Hippocampal formation (tissue), 2 donors: ENCODE measurements around the gene KNDC1.

ENCODE experiments used
- DNase-seq, 2 donors: peaks; one replicate each; lab custom pipeline; 2025; lab: John Stamatoyannopoulos, UW

KNDC1 gene

DNA sequence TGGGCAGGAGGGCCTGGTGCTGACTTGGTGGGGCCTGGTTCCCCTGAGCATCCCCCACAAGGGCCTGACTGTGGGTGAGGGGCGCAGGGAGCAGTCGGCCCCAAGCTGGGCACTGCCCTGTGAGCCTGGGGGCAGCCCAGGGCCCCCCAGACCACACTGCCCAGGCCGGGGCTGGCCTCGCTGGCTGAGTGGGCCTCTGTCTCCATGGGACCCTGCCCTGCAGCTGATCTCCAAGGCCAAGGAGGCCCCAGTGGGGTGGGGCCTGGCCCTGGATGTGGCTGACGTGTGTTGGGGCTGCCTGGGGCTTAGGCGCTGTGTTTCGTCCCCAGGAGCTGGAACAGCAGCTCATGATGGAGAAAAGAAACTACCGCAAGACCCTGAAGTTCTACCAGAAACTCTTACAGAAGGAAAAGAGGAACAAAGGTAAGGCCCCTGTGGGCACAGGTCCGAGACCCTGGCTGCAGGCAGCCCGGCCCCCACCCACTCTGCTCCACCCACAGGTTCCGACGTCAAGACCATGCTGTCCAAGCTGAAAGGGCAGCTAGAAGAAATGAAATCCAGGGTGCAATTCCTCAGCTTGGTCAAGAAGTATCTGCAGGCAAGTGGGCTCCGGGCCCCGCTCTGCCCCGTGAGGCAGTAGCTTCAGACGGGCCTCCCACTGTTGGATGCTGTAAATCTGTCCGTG, 46.5 kb downstream of the KNDC1 start:
- no peak for DNase-seq

DNA sequence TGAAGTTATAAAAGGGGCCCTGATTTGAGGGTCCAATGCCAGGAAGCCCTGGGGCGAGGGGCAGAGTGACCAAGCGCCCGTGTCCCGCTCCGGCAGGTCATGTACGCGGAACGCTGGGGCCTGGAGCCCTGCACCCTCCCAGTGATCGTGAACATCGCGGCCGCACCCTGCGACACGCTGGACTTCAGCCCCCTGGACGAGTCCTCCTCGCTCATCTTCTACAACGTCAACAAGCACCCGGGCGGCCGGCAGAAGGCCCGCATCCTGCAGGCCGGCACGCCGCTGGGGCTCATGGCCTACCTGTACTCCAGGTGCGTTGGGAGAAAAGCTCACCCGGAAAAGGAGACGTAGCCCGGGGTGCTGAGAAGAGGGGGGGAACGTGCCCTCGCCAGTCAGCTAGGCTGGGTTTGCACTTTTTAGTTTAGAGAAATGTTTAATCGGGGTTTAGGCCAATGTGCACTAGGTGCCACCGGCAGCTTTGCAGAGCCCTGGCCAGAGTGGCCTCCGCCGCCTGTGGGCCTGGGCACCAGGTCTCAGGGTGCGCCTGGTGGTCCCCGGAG, 47.1 kb downstream of the KNDC1 start:
- no peak for DNase-seq

GRCh38 chr10:133207627-133208026, 47.6 kb downstream of the KNDC1 start:
- no peak for DNase-seq

DNA sequence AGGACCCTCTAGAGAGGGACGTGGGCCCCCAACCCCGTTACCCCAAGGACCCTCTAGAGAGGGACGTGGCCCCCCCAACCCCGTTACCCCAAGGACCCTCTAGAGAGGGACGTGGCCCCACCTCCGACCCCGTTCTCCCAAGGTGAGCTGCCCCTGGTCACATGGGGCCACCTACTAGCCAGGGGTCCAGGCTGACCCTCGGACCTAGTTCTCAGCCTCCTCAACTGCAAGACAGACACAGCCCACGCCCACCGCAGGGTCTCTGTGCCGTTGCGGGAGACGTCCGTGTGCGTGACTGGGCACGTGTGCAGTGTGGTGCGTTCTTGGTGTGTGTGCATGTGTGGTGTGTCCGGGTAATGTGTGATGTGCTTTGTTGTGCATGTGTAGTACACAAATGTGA, 48.4 kb downstream of the KNDC1 start:
- DNase-seq, result no peak

GRCh38 chr10:133209117-133209516, 49.1 kb downstream of the KNDC1 start:
- no peak for DNase-seq

GRCh38 chr10:133209641-133210040, 49.6 kb downstream of the KNDC1 start:
- no peak for DNase-seq

DNA sequence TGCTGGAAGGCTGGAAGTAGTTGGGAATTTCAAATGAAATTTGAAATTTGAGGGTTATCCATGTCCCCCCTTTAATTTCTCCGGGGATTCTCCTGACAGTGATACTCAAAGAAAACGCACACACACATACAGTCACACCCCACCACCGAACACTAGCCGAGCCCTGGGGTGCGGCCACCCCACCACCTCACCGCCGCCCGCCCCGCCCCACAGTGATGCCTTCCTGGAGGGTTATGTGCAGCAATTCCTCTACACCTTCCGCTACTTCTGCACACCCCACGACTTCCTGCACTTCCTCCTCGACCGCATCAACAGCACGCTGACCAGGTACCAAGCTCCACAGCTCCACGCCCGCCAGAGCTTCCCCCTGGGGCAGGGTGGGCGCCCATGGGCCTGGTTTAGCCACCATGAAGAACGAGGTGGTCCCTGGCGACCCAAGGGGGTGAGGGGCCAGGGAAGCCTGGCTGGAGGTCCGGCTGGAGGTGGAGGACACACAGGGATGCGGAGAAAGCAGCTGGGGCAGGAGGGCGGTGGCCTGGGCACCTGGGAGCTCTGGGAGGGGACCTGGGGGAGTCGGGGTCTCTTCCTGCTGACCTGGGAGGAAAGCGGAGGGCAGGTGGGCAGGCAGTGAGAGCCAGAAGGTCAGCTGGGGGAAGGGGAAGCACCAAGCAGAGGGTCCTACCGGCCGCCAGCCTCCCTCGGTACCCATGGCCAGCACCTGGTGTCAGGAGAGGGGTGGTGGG, 50.5 kb downstream of the KNDC1 start:
- DNase-seq, result no peak

DNA sequence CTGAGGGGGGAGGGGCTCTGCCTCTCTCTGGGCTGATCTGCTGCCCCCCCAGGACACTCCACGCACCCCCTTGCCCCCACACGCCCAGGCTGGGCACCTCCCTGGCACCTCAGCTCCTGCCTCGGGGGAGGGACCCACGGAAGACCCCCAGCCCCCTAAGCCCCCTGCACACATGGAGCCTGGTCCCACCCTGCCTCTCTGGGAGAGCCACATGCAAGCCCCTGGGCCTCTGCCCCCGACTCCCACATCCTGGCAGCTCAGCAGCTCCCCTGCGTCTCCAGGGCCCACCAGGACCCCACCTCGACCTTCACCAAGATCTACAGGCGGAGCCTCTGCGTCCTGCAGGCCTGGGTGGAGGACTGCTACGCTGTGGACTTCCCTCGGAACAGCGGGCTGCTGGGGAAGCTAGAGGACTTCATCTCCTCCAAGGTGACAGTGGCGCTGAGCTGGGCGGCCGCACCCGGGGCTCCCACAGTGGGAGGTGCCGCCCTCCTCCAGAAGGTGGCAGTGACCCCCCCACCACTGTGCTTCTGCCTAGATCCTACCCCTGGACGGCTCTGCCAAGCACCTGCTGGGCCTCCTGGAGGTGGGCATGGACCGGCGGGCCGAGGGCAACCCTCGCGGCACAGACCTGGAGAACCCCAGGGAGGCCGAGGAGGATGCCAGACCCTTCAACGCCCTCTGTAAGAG, 51.3 kb downstream of the KNDC1 start:
- DNase-seq, result no peak

DNA sequence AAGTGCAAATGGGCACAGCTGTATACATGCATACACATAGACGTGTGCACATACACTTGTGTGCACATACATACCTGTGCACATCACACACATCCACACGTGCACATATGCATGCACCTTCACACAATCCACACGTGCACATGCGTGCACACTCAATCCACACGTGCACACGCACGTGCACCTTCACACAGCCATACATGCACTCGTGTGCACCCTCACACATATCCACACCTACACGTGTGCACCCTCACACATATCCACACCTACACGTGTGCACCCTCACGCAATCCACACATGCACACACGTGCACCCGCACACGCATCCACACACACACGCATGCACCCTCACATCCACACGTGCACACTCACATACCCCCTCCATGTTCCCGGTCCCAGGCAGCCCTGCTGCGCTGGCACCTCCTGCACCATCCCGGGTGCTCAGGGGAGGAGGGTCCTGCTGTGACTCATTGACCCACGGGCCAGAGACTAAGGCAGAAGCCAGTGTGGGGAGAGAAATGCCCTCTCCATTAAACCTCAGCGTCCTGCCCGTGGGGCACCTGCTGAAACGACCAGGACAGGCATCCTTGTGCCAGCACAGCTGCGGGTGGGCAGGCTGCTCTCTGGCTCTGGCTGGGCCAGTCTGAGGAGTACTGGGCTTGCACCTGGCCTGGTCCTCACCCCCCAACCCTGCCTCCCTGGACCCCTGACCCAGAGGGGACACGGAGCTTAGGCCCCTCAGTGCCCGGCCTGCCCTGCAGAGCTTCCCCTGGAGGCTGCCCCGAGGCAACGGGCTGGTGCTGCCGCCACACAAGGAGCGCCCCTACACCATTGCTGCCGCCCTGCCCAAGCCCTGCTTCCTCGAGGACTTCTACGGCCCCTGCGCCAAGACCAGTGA, 52.2 kb downstream of the KNDC1 start:
- DNase-seq, result no peak

- DNase-seq, result no peak
Observed at GRCh38 chr10:133212853-133213494, 53.0 kb downstream of the KNDC1 start.

DNA sequence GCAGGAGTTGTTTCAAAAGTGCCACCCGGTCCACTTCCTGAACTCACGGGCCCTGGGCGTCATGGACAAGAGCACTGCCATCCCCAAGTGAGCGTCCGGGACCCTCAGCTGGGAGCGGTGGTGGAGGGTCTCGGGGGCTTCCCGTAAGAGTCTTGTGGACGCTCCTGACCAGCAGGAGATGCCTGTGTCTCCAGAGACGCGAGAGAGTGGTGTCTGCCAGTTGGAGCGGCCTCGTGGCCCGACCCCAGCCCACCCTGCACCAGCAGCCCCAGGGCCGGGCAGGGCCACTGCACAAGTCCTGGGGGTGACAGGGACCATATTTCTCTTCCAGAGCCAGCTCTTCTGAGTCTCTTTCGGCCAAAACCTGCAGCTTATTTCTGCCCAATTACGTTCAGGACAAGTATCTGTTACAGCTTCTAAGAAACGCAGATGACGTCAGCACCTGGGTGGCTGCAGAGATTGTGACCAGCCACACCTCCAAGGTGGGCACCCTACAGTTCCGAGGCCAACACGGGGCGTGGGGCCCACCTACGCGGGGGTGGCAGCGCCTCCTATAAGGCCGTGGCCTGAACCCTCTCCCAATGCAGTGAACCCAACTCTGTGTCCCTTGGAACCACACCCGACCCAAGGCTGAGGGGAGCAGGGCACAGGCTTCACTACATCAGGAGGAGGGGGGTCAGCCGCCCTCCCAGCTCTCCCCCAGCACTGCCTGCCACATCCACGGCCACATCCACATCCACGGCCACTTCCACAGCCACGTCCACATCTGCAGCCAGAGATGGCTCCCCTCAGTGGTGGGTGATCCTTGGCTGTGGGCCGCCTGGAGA, 53.8 kb downstream of the KNDC1 start:
- no peak for DNase-seq

- no peak for DNase-seq
Observed at GRCh38 chr10:133214468-133215410, 54.7 kb downstream of the KNDC1 start.

DNA sequence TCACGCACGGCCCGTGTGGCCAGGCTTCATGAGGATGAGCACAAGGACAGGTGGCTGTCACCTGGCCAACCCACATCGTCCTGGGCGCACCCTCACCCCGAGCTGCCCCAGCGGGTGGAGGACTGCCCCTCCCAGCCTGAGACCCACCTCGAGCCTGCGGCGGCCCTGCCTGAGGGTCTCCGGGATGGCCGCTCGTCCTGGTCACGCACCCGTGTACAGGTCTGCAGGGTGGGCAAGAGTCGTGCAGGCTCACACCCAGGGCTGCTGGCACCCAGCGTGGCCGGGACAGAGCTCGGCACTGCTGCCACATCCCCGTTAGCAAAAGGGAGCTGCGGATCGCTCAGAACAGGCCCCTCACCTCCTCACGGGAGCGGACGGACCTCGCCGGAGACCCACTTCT, 55.6 kb downstream of the KNDC1 start:
- no peak for DNase-seq

- DNase-seq, result no peak
Observed at GRCh38 chr10:133216776-133217175, 56.8 kb downstream of the KNDC1 start.

- no peak for DNase-seq
Observed at GRCh38 chr10:133217800-133218589, 58.0 kb downstream of the KNDC1 start.

DNA sequence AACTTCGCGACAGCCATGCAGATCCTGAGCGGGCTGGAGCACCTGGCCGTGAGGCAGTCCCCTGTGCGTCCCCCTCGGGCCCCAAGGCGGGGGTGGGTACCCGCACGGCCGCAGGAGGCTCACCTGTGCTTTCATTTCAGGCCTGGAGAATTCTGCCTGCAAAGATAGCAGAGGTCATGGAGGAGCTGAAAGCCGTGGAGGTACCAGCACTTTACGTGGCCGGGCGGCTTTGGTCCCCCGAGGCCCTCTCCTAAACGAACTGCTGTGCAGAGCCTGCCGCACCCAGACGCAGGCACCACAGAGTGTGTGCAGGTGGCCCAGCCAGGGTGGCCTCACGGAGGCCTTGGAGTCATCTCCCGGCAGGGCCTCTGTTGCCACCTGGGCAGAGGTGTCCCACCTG, 58.9 kb downstream of the KNDC1 start:
- DNase-seq, result no peak

- no peak for DNase-seq
Observed at GRCh38 chr10:133219782-133220181, 59.8 kb downstream of the KNDC1 start.

DNA sequence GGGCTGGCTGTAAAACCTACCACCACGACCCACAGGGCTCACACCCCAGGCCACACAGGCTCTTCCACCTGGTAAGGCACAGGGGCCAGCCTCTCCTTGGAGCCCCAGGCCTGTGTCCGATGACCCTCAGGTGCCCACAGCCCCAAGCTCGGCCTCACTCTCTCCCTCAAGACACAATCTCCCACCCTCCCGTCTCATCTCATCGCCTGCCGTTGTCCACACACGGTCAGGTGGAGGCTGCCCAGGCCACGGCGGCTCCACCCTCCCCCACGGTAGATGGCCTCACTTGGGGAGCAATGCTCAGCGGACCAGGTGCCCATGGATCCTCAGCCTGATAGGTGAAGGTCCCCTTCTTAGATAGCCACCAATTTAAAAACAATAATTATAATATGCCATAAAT, 61.3 kb downstream of the KNDC1 start:
- no peak for DNase-seq
